NCI-H446 treated with DMSO at 0.1 percent for 48 hours (cell line): ENCODE measurements around the gene CTNNB1.

ENCODE experiments used
- DNase-seq: peaks from one replicate; lab custom pipeline; 2025; lab: John Stamatoyannopoulos, UW

CTNNB1 gene

GRCh38 chr3:41192885-41193284 lies 6.4 kb upstream of the CTNNB1 start:
- no peak for DNase-seq

- DNase-seq, result no peak
Observed at GRCh38 chr3:41193794-41194539, 5.3 kb upstream of the CTNNB1 start.

- no peak for DNase-seq
Observed at GRCh38 chr3:41194701-41195100, 4.6 kb upstream of the CTNNB1 start.

GRCh38 chr3:41195946-41196345 lies 3.4 kb upstream of the CTNNB1 start:
- no peak for DNase-seq

- no peak for DNase-seq
Observed at GRCh38 chr3:41196499-41197410, 2.5 kb upstream of the CTNNB1 start.

GRCh38 chr3:41198046-41198445 lies 1.3 kb upstream of the CTNNB1 start:
- DNase-seq, result no peak

GRCh38 chr3:41198526-41198925 lies 779 bp upstream of the CTNNB1 start:
- DNase-seq, result no peak

- no peak for DNase-seq
Observed at GRCh38 chr3:41199866-41200668, 762 bp downstream of the CTNNB1 start.

- peak; percentile 14 for DNase-seq
Observed at GRCh38 chr3:41200669-41201021, 1.3 kb downstream of the CTNNB1 start.

- no peak for DNase-seq
Observed at GRCh38 chr3:41202075-41202833, 2.9 kb downstream of the CTNNB1 start.

GRCh38 chr3:41202834-41203345 lies 3.6 kb downstream of the CTNNB1 start:
- DNase-seq, result peak; percentile 35

GRCh38 chr3:41204369-41204768 lies 5.1 kb downstream of the CTNNB1 start:
- no peak for DNase-seq

- DNase-seq, result no peak
Observed at GRCh38 chr3:41205591-41205990, 6.3 kb downstream of the CTNNB1 start.

GRCh38 chr3:41207355-41207754 lies 8.1 kb downstream of the CTNNB1 start:
- no peak for DNase-seq

GRCh38 chr3:41208507-41209220 lies 9.4 kb downstream of the CTNNB1 start:
- no peak for DNase-seq

GRCh38 chr3:41209646-41210045 lies 10.3 kb downstream of the CTNNB1 start:
- DNase-seq, result no peak

- DNase-seq, result no peak
Observed at GRCh38 chr3:41210966-41211365, 11.7 kb downstream of the CTNNB1 start.

GRCh38 chr3:41212088-41212487 lies 12.8 kb downstream of the CTNNB1 start:
- DNase-seq, result no peak

GRCh38 chr3:41213588-41213987 lies 14.3 kb downstream of the CTNNB1 start:
- DNase-seq, result no peak

GRCh38 chr3:41216422-41216821 lies 17.1 kb downstream of the CTNNB1 start:
- DNase-seq, result no peak

GRCh38 chr3:41216993-41217392 lies 17.7 kb downstream of the CTNNB1 start:
- DNase-seq, result no peak
